HepG2 (cell line): Measurements from ENCODE around the gene ERBB3.

Experiments
- CTCF ChIP-seq: sonication (generic); formaldehyde crosslinking; IDR thresholded peaks from 2 replicates; pipeline ENCODE4 v1.5.0; 2020; ENCODE audit warnings: mild to moderate bottlenecking, missing genetic modification reagents, moderate library complexity
- NFE2 ChIP-seq: sonication (generic); formaldehyde crosslinking; IDR thresholded peaks from 2 replicates; pipeline ENCODE4 v1.4.0; 2020; ENCODE audit warnings: missing genetic modification reagents
- TF ChIP-seq, protein P1 (sequence below): IDR thresholded peaks from 2 replicates; pipeline ENCODE4 v1.6.1; 2012; ENCODE audit warnings: inconsistent platforms

DNA sequence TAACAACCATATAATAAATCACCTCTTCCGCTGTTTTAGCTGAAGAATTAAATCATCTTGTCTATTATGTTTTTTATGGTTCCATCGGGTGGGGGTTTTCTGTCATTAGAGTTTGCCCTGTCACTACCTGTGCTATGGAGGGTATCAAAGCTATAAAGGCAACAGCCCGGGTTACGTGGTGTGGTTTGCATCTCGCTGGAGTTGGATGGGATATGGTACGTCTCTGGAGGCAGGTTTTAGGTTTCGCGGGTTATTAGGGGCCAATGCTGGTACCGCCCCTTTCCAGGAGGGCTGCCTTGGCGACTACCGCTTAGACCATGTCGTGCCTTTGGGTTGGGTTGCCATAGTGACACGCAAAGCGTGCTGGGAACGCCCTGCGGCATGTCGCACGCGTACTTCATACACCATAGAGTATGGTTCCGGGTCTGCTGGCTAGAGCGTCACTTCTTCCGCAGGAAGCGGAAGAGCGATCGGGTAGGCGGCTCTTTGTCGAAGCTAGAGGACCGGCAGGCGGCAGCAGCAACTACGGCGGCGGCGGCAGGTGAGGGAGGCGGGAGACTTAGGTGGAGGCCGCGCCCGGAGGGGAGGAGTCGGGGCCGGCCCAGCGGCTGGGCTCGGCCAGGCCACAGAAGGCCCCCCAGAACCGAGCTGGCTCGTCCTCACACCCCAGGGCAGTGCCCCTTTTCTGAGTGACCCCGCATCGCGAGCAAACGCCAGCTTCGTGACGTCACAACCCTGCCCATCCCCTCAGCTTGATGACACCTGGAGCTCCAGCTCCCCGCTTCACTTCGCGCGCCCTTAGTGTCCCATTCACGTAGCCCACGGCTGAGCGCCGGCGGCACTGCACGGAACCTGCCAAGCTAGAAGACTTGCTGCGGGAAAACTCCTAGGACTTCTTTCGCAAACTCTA is 38.1 kb downstream of the ERBB3 start, which contains the start of gene ZC3H10:
- TF ChIP-seq NFE2 (CRISPR knock-in tag) (no peak), CTCF (CRISPR knock-in tag) (peak; percentile 91)
- TF ChIP-seq, protein P1, sequence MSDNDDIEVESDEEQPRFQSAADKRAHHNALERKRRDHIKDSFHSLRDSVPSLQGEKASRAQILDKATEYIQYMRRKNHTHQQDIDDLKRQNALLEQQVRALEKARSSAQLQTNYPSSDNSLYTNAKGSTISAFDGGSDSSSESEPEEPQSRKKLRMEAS, result peak; percentile 92
